GM12878 (cell line): ENCODE measurements around the gene BACE2. TPM values are rescaled to one million over a fixed set of nuclear protein-coding genes. Genes with fewer than 3 reads are reported as not detected.

Experiments
- ATAC-seq: fragments of 200-7000 bp; cut with Tn5 transposase; 3 replicates; pipeline ENCODE4 v1.9.1; 2020; ENCODE audit warnings: mild to moderate bottlenecking, moderate library complexity
- BruUV-seq: library from RNA; stranded (reverse); fragments of 400-500 nt; replicated peaks from 2 replicates; lab custom pipeline; 2021; lab: Mats Ljungman, UMichigan
- CTCF ChIA-PET: fragments of 300-600 bp; sonication (Branson Sonifier 250); formaldehyde crosslinking; extraction: SDS; loops from one replicate; lab custom pipeline; 2021; ENCODE audit warnings: inconsistent platforms; lab: Yijun Ruan, JAX
- POLR2A ChIA-PET: fragments of 350-600 bp; formaldehyde crosslinking; extraction: SDS; loops from one replicate; lab custom pipeline; 2021; ENCODE audit warnings: inconsistent platforms; lab: Charles Lee
- RAD21 ChIA-PET: fragments of 300-600 bp; sonication (Branson Sonifier 250); formaldehyde crosslinking; loops from one replicate; lab custom pipeline; 2023; ENCODE audit warnings: antibody characterized with exemption; ENCODE audit not compliant: unreplicated experiment; lab: Charles Lee
- SMC1A ChIA-PET: fragments of 300-600 bp; sonication (Branson Sonifier 250); formaldehyde crosslinking; loops from one replicate; lab custom pipeline; 2023; ENCODE audit not compliant: unreplicated experiment, uncharacterized antibody; lab: Charles Lee
- DNase-seq: peaks from one replicate; pipeline ENCODE4 v3.0.0-alpha.2; 2011; ENCODE audit warnings: low read depth, low spot score
- FAIRE-seq: peaks from 3 replicates; lab custom pipeline; 2011; peaks lifted over from hg19 to GRCh38; lab: Jason Lieb, UNC
- H2AFZ ChIP-seq: 2 replicates; pipeline ENCODE4 v1.6.0; 2011; ENCODE audit warnings: low read depth, low read length, control low read depth; ENCODE audit not compliant: control insufficient read depth
- H3K27ac ChIP-seq: 2 replicates; pipeline ENCODE4 v1.5.1; 2011; ENCODE audit warnings: control low read depth; ENCODE audit not compliant: control insufficient read depth, insufficient read depth
- H3K27me3 ChIP-seq, 2 experiments: replicated peaks in 1 of 2; 2 replicates each; pipeline versions ENCODE4 v1.6.0 to v1.6.1; 2011; ENCODE audit warnings: low read length in 1 of 2; ENCODE audit not compliant: control insufficient read depth in 2 of 2, insufficient read depth in 2 of 2
- H3K36me3 ChIP-seq, 2 experiments: 2 replicates each; pipeline ENCODE4 v1.5.1; 2011; ENCODE audit warnings: low read length in 1 of 2; ENCODE audit not compliant: control insufficient read depth in 2 of 2, insufficient read depth in 2 of 2
- H3K4me1 ChIP-seq: 2 replicates; pipeline ENCODE4 v1.6.1; 2011; ENCODE audit warnings: mild to moderate bottlenecking, low read length, moderate library complexity, mixed read lengths; ENCODE audit not compliant: control insufficient read depth, insufficient read depth
- H3K4me2 ChIP-seq: 2 replicates; pipeline ENCODE4 v1.6.0; 2011; ENCODE audit warnings: control low read depth; ENCODE audit not compliant: control insufficient read depth, insufficient read depth
- H3K4me3 ChIP-seq: fragments of 200-600 bp; sonication (generic); 2 replicates; pipeline ENCODE4 v1.5.1; 2016
- H3K79me2 ChIP-seq: 2 replicates; pipeline ENCODE4 v1.6.0; 2011; ENCODE audit warnings: low read length; ENCODE audit not compliant: control insufficient read depth, insufficient read depth
- H3K9ac ChIP-seq: 2 replicates; pipeline ENCODE4 v1.8.0; 2011; ENCODE audit warnings: low read length, control low read depth, mixed read lengths; ENCODE audit not compliant: control insufficient read depth, insufficient read depth
- H3K9me3 ChIP-seq: replicated peaks from 3 replicates; pipeline ENCODE4 v1.5.1; 2011; ENCODE audit warnings: mild to moderate bottlenecking, low read length; ENCODE audit not compliant: control insufficient read depth, insufficient read depth
- H4K20me1 ChIP-seq: 2 replicates; pipeline ENCODE4 v1.6.0; 2011; ENCODE audit not compliant: control insufficient read depth, insufficient read depth
- BCL11A ChIP-seq: IDR thresholded peaks from 2 replicates; pipeline ENCODE4 v1.6.1; 2011; ENCODE audit warnings: low read depth, low read length
- BHLHE40 ChIP-seq, 2 experiments: fragments of 450-650 bp in 1 of 2; IDR thresholded peaks; 2 replicates each; pipeline ENCODE4 v1.6.1; 2011 to 2017; ENCODE audit warnings: low read depth in 2 of 2, borderline replicate concordance in 1 of 2, improper control_type of control experiment in 1 of 2, low read length in 1 of 2, mild to moderate bottlenecking in 1 of 2
- CHD4 ChIP-seq: fragments of 200-600 bp; sonication (generic); IDR thresholded peaks from 2 replicates; pipeline ENCODE4 v1.6.1; 2016; ENCODE audit warnings: mild to moderate bottlenecking
- ELK1 ChIP-seq: IDR thresholded peaks from 2 replicates; pipeline ENCODE4 v1.6.1; 2012; ENCODE audit warnings: low read depth, low read length, improper control_type of control experiment
- FOS ChIP-seq: IDR thresholded peaks from 3 replicates; pipeline ENCODE4 v1.6.1; 2011; ENCODE audit warnings: borderline replicate concordance; ENCODE audit not compliant: insufficient read length; ENCODE audit errors: extremely low read depth
- GATAD2B ChIP-seq: fragments of 450-650 bp; conservative IDR thresholded peaks from 2 replicates; pipeline ENCODE4 v1.6.1; 2017; ENCODE audit warnings: low read depth, mild to moderate bottlenecking, moderate library complexity
- IKZF1 ChIP-seq: fragments of 450-650 bp; conservative IDR thresholded peaks from 2 replicates; pipeline ENCODE4 v1.6.1; 2017; ENCODE audit warnings: antibody characterized with exemption, mild to moderate bottlenecking
- KLF5 ChIP-seq: fragments of 450-650 bp; IDR thresholded peaks from 2 replicates; pipeline ENCODE4 v1.6.1; 2014; ENCODE audit warnings: mild to moderate bottlenecking; ENCODE audit not compliant: partially characterized antibody
- POLR2AphosphoS2 ChIP-seq: IDR thresholded peaks from 2 replicates; pipeline ENCODE4 v1.6.1; 2011; ENCODE audit warnings: low read depth, mild to moderate bottlenecking, low read length, improper control_type of control experiment, moderate library complexity
- RUNX3 ChIP-seq: IDR thresholded peaks from 2 replicates; pipeline ENCODE4 v1.6.1; 2012; ENCODE audit warnings: low read length, inconsistent platforms
- SP1 ChIP-seq: IDR thresholded peaks from one replicate; pipeline ENCODE4 v1.6.1; 2011; ENCODE audit warnings: low read depth, low read length
- SUPT20H ChIP-seq: IDR thresholded peaks from 2 replicates; pipeline ENCODE4 v1.6.1; 2011; ENCODE audit warnings: low read depth, mild to moderate bottlenecking, low read length, moderate library complexity, borderline replicate concordance; ENCODE audit not compliant: control insufficient read depth
- TAF1 ChIP-seq: IDR thresholded peaks from 2 replicates; pipeline ENCODE4 v1.6.1; 2011; ENCODE audit warnings: mild to moderate bottlenecking, low read depth, low read length, borderline replicate concordance
- TBL1XR1 ChIP-seq: IDR thresholded peaks from 2 replicates; pipeline ENCODE4 v1.6.1; 2012; ENCODE audit warnings: low read depth, low read length, improper control_type of control experiment
- TCF7 ChIP-seq: IDR thresholded peaks from 2 replicates; pipeline ENCODE4 v1.6.1; 2014; ENCODE audit warnings: antibody characterized with exemption, borderline replicate concordance
- ZBED1 ChIP-seq: IDR thresholded peaks from 2 replicates; pipeline ENCODE4 v1.6.1; 2016; ENCODE audit warnings: borderline replicate concordance
- WGBS: methylation state at CpG from one replicate; pipeline ENCODE4 v1.1.6; 2016; ENCODE audit warnings: low lambda C conversion rate; ENCODE audit not compliant: insufficient replicate concordance, insufficient coverage; ENCODE audit errors: missing lambda C conversion rate; 5-methylcytosine and 5-hydroxymethylcytosine counted together
- in situ Hi-C: fragments of 300-500 bp; cut with MboI; formaldehyde crosslinking; loops from 9 replicates; pipeline ENCODE4 v1.14.3; 2018; ENCODE audit warnings: mixed read lengths
- intact Hi-C: fragments of 100-400 bp; cut with micrococcal nuclease; formaldehyde crosslinking; loops from one replicate; pipeline ENCODE4 v1.14.2; 2022; ENCODE audit not compliant: unreplicated experiment
- polyA plus RNA-seq, 11 experiments: library from polyadenylated mRNA; depleted of rRNA in 4 of 11; unstranded in 6 of 11; stranded (reverse) in 5 of 11; fragments of >200 nt; fragmentation: Nextera tagmentation in 4 of 11; fragmentation: Illumina TruSeq in 1 of 11; extraction: Ambion mirVana in 4 of 11; extraction: Trizol in 1 of 11; gene quantifications; 1 replicate in 1 of 11; 2 replicates in 10 of 11; pipeline versions ENCODE4 v1.2.1 to v1.2.3, GENCODE V29; 2011 to 2016; ENCODE audit warnings: inconsistent platforms in 2 of 11, missing spikeins in 2 of 11, low read depth in 1 of 11
- total RNA-seq, 4 experiments: library from RNA; depleted of rRNA in 3 of 4; stranded (reverse); fragments of >200 nt in 3 of 4; fragmentation: Illumina TruSeq in 1 of 4; extraction: Trizol in 1 of 4; gene quantifications; 2 replicates each; pipeline versions ENCODE4 v1.2.1 to v1.2.3, GENCODE V29; 2013 to 2021
- TF ChIP-seq, protein P1 (sequence below): fragments of 450-650 bp; IDR thresholded peaks from 2 replicates; pipeline ENCODE4 v1.6.1; 2017; ENCODE audit warnings: mild to moderate bottlenecking, low read depth, inconsistent platforms; ENCODE audit not compliant: poor library complexity, severe bottlenecking
- TF ChIP-seq, protein P2 (sequence below): fragments of 150-350 bp; IDR thresholded peaks from 2 replicates; pipeline ENCODE4 v1.6.1; 2016; ENCODE audit warnings: low read depth, low read length

Gene BACE2
- total and polyA plus RNA-seq, 10 of the 15 experiments (the other 5 are each of a cell fraction or from before 2014, with no cell fraction given): 0.04 to 0.69 (median 0.18) TPM; not detected in 5

DNA sequence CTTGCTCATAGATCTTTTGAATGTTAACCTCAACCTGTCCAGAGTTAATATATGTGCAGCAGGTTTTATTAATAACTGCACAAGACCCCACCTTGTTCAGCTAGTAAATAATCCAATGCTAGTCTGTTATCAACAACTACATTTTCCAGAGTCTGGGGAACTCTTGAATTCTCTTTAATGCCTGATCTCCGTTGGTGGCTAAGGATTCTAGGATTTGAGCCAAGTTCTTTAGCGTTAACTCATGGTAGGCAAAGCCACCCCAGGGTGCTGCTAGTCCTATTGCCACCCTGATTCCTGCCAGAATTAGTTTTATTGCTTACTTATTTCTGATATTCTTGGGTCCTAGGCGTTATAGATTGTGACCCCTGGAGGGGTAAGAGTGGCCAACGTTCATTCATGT is 12.8 kb downstream of the BACE2 start:
- TF ChIP-seq KLF5 (no peak), GATAD2B (no peak), TBL1XR1 (no peak), IKZF1 (no peak), ELK1 (no peak), BCL11A (no peak), POLR2AphosphoS2 (no peak), TAF1 (no peak), RUNX3 (no peak), CHD4 (no peak), TCF7 (no peak), ZBED1 (no peak), SUPT20H (no peak), BHLHE40 (IDR thresholded peaks at IDR 0.05; ENCODE audit: borderline replicate concordance in 1 of 2, low read depth in 2 of 2, low read length in 1 of 2) (no peak), SP1 (no peak), FOS (no peak)
- TF ChIP-seq, protein P1, sequence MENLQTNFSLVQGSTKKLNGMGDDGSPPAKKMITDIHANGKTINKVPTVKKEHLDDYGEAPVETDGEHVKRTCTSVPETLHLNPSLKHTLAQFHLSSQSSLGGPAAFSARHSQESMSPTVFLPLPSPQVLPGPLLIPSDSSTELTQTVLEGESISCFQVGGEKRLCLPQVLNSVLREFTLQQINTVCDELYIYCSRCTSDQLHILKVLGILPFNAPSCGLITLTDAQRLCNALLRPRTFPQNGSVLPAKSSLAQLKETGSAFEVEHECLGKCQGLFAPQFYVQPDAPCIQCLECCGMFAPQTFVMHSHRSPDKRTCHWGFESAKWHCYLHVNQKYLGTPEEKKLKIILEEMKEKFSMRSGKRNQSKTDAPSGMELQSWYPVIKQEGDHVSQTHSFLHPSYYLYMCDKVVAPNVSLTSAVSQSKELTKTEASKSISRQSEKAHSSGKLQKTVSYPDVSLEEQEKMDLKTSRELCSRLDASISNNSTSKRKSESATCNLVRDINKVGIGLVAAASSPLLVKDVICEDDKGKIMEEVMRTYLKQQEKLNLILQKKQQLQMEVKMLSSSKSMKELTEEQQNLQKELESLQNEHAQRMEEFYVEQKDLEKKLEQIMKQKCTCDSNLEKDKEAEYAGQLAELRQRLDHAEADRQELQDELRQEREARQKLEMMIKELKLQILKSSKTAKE: no peak
- TF ChIP-seq, protein P2, sequence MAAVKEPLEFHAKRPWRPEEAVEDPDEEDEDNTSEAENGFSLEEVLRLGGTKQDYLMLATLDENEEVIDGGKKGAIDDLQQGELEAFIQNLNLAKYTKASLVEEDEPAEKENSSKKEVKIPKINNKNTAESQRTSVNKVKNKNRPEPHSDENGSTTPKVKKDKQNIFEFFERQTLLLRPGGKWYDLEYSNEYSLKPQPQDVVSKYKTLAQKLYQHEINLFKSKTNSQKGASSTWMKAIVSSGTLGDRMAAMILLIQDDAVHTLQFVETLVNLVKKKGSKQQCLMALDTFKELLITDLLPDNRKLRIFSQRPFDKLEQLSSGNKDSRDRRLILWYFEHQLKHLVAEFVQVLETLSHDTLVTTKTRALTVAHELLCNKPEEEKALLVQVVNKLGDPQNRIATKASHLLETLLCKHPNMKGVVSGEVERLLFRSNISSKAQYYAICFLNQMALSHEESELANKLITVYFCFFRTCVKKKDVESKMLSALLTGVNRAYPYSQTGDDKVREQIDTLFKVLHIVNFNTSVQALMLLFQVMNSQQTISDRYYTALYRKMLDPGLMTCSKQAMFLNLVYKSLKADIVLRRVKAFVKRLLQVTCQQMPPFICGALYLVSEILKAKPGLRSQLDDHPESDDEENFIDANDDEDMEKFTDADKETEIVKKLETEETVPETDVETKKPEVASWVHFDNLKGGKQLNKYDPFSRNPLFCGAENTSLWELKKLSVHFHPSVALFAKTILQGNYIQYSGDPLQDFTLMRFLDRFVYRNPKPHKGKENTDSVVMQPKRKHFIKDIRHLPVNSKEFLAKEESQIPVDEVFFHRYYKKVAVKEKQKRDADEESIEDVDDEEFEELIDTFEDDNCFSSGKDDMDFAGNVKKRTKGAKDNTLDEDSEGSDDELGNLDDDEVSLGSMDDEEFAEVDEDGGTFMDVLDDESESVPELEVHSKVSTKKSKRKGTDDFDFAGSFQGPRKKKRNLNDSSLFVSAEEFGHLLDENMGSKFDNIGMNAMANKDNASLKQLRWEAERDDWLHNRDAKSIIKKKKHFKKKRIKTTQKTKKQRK: no peak
- no peaks in the 10 kb centered on the region for H4K20me1 ChIP-seq
- H3K4me2 ChIP-seq: no peak overlapping the region
- no peak overlapping the region for H3K9ac ChIP-seq
- DNase-seq (no peak), ATAC-seq (no peak), FAIRE-seq (no peak)
- H3K36me3 ChIP-seq: no peaks in the 10 kb centered on the region
- H3K9me3 ChIP-seq: no peaks in the 10 kb centered on the region
- in situ Hi-C loops: no loop called here
- WGBS: 11% methylated on average over 4 of the region's 4 CpGs
- no peaks in the 10 kb centered on the region for H3K27me3 ChIP-seq
- CTCF ChIA-PET: no interaction called here
- RAD21 ChIA-PET: no interaction called here
- intact Hi-C loops: no loop called here
- POLR2A ChIA-PET: no interaction called here
- SMC1A ChIA-PET: no interaction called here
- no peak overlapping the region for H3K27ac ChIP-seq
- no peak overlapping the region for H2AFZ ChIP-seq
- H3K4me3 ChIP-seq: no peak overlapping the region
- H3K79me2 ChIP-seq: no peaks in the 10 kb centered on the region
- no TSS peak for BruUV-seq
- H3K4me1 ChIP-seq: no peaks in the 10 kb centered on the region
